HAP-1 (cell line): Measurements from ENCODE around the gene RNU6-1.

ENCODE experiments used
- DNase-seq, 2 experiments: peaks; one replicate each; pipeline ENCODE4 v3.0.0-alpha.2; 2016 to 2020; ENCODE audit warnings: low spot score in 2 of 2
- H3K27me3 ChIP-seq: fragments of 250-450 bp; sonication (Bioruptor Pico); 2 replicates; pipeline ENCODE4 v1.5.1; 2020; ENCODE audit warnings: low read depth, mild to moderate bottlenecking, moderate library complexity
- H3K36me3 ChIP-seq: fragments of 250-450 bp; sonication (Bioruptor Pico); replicated peaks from 2 replicates; pipeline ENCODE4 v1.5.1; 2020; ENCODE audit warnings: mild to moderate bottlenecking
- H3K4me1 ChIP-seq: fragments of 250-450 bp; sonication (Bioruptor Pico); 2 replicates; pipeline ENCODE4 v1.5.1; 2020; ENCODE audit warnings: mild to moderate bottlenecking
- H3K4me3 ChIP-seq: fragments of 250-450 bp; sonication (Bioruptor Pico); 2 replicates; pipeline ENCODE4 v1.5.1; 2020; ENCODE audit warnings: mild to moderate bottlenecking, moderate library complexity
- H3K9me3 ChIP-seq: fragments of 250-450 bp; sonication (Bioruptor Pico); 2 replicates; pipeline ENCODE4 v1.5.1; 2020; ENCODE audit warnings: mild to moderate bottlenecking, moderate library complexity
- in situ Hi-C: fragments of 300-500 bp; cut with MboI; formaldehyde crosslinking; loops from 3 replicates; pipeline ENCODE4 v1.14.3; 2020; ENCODE audit warnings: low sequenced_read_pairs, inconsistent platforms, mixed read lengths

Gene RNU6-1

GRCh38 chr15:67826717-67827561 lies 12.9 kb downstream of the RNU6-1 start:
- Histone ChIP-seq H3K27me3 (peaks cover 39% of the 10 kb centered on the region), H3K4me3 (no peak overlapping the region), H3K4me1 (no peaks in the 10 kb centered on the region), H3K9me3 (peaks cover 6% of the 10 kb centered on the region; the same call in 1 of the 2 replicates), H3K36me3 (no peaks in the 10 kb centered on the region)
- no peak for DNase-seq
- in situ Hi-C loops, result no loop called here

- Histone ChIP-seq H3K27me3 (peaks cover 47% of the 10 kb centered on the region), H3K9me3 (peaks cover 6% of the 10 kb centered on the region; the same call in 1 of the 2 replicates), H3K4me3 (no peak overlapping the region), H3K4me1 (no peaks in the 10 kb centered on the region), H3K36me3 (no peaks in the 10 kb centered on the region)
- no peak for DNase-seq
- in situ Hi-C loops, result no loop called here
Observed at GRCh38 chr15:67825881-67826716, 13.7 kb downstream of the RNU6-1 start.

- peaks cover 6% of the 10 kb centered on the region; the same call in 1 of the 2 replicates for H3K9me3 ChIP-seq
- DNase-seq, result peak in 1 of 2 experiments; percentile 44
- no peaks in the 10 kb centered on the region for H3K36me3 ChIP-seq
- peaks cover 56% of the 10 kb centered on the region for H3K27me3 ChIP-seq
- in situ Hi-C loops, result no loop called here
- H3K4me1 ChIP-seq, result no peaks in the 10 kb centered on the region
- no peak within 1 kb of the TSS for H3K4me3 ChIP-seq
Observed at GRCh38 chr15:67824976-67825880, 14.6 kb downstream of the RNU6-1 start, which contains the start of gene SKOR1. Gene SKOR1, plus strand, starts transcription at chr15:67825509. Its CDS starts 94 bp downstream, at chr15:67825603.

GRCh38 chr15:67824197-67824968 lies 15.5 kb downstream of the RNU6-1 start:
- no peak for DNase-seq
- in situ Hi-C loops, result no loop called here
- no peak overlapping the region for H3K4me3 ChIP-seq
- peaks cover 6% of the 10 kb centered on the region; the same call in 1 of the 2 replicates for H3K9me3 ChIP-seq
- H3K4me1 ChIP-seq, result no peaks in the 10 kb centered on the region
- H3K36me3 ChIP-seq, result no peaks in the 10 kb centered on the region
- peaks cover 64% of the 10 kb centered on the region for H3K27me3 ChIP-seq

- Histone ChIP-seq H3K9me3 (peaks cover 3% of the 10 kb centered on the region; the same call in 1 of the 2 replicates), H3K4me3 (no peak overlapping the region; the same call in 1 of the 2 replicates), H3K4me1 (no peaks in the 10 kb centered on the region), H3K36me3 (no peaks in the 10 kb centered on the region), H3K27me3 (peaks cover 69% of the 10 kb centered on the region)
- DNase-seq, result peak in 1 of 2 experiments; percentile 41
- in situ Hi-C loops, result no loop called here
Observed at GRCh38 chr15:67823314-67824196, 16.3 kb downstream of the RNU6-1 start.

GRCh38 chr15:67822537-67823313 lies 17.1 kb downstream of the RNU6-1 start:
- Histone ChIP-seq H3K36me3 (no peaks in the 10 kb centered on the region), H3K27me3 (peaks cover 75% of the 10 kb centered on the region), H3K4me3 (no peak overlapping the region), H3K9me3 (no peaks in the 10 kb centered on the region), H3K4me1 (no peaks in the 10 kb centered on the region)
- no peak for DNase-seq
- in situ Hi-C loops, result no loop called here

GRCh38 chr15:67821784-67822440 lies 17.9 kb downstream of the RNU6-1 start:
- no peak for DNase-seq
- in situ Hi-C loops, result no loop called here
- no peak overlapping the region for H3K4me3 ChIP-seq
- H3K27me3 ChIP-seq, result peaks cover 75% of the 10 kb centered on the region
- no peaks in the 10 kb centered on the region for H3K36me3 ChIP-seq
- no peaks in the 10 kb centered on the region for H3K4me1 ChIP-seq
- no peaks in the 10 kb centered on the region for H3K9me3 ChIP-seq

GRCh38 chr15:67820992-67821783 lies 18.7 kb downstream of the RNU6-1 start:
- in situ Hi-C loops, result no loop called here
- H3K27me3 ChIP-seq, result peaks cover 75% of the 10 kb centered on the region
- H3K9me3 ChIP-seq, result no peaks in the 10 kb centered on the region
- no peaks in the 10 kb centered on the region for H3K36me3 ChIP-seq
- no peaks in the 10 kb centered on the region for H3K4me1 ChIP-seq
- peak in 1 of 2 experiments; percentile 84 for DNase-seq
- H3K4me3 ChIP-seq, result no peak overlapping the region

GRCh38 chr15:67820122-67820991 lies 19.5 kb downstream of the RNU6-1 start:
- H3K27me3 ChIP-seq, result peaks cover 69% of the 10 kb centered on the region
- no peaks in the 10 kb centered on the region for H3K36me3 ChIP-seq
- no peak overlapping the region for H3K4me3 ChIP-seq
- no peak for DNase-seq
- in situ Hi-C loops, result no loop called here
- no peaks in the 10 kb centered on the region for H3K4me1 ChIP-seq
- H3K9me3 ChIP-seq, result no peaks in the 10 kb centered on the region

- in situ Hi-C loops, result no loop called here
- Histone ChIP-seq H3K9me3 (no peaks in the 10 kb centered on the region), H3K4me1 (no peaks in the 10 kb centered on the region), H3K27me3 (peaks cover 63% of the 10 kb centered on the region), H3K36me3 (no peaks in the 10 kb centered on the region), H3K4me3 (no peak overlapping the region)
- DNase-seq, result no peak
Observed at GRCh38 chr15:67819636-67820035, 20.2 kb downstream of the RNU6-1 start.
